Retinal pigment epithelial cell (primary cell): ENCODE results near the gene DNAJC15.

Experiments
- DNase-seq: peaks from one replicate; pipeline ENCODE4 v3.0.0-alpha.2; 2010; ENCODE audit warnings: low read depth
- H3K4me3 ChIP-seq: 2 replicates; pipeline ENCODE4 v1.5.1; 2011; ENCODE audit warnings: mild to moderate bottlenecking, low read length, control low read depth, moderate library complexity
- TF ChIP-seq, protein P1 (sequence below): conservative IDR thresholded peaks from 2 replicates; pipeline ENCODE4 v1.5.1; 2011; ENCODE audit warnings: low read depth, low read length, control low read depth, inconsistent platforms

DNAJC15 gene

DNA sequence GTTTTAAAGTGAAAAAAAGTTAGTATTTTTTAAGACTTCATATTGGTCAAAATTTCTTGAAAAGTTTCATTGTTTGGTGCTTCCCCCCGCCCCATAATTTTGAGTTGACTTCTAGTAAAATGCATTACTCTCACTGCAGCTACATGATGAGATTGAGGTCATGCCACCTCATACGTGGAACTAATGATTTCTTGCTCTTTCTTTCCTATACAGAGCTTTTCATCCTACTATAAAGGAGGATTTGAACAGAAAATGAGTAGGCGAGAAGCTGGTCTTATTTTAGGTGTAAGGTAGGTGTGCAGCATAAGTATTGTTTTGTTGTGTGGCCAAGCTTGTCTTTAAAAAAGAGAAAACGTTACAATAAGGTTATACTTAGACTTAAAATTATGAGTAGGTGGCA, 55.0 kb downstream of the DNAJC15 start:
- TF ChIP-seq, protein P1, sequence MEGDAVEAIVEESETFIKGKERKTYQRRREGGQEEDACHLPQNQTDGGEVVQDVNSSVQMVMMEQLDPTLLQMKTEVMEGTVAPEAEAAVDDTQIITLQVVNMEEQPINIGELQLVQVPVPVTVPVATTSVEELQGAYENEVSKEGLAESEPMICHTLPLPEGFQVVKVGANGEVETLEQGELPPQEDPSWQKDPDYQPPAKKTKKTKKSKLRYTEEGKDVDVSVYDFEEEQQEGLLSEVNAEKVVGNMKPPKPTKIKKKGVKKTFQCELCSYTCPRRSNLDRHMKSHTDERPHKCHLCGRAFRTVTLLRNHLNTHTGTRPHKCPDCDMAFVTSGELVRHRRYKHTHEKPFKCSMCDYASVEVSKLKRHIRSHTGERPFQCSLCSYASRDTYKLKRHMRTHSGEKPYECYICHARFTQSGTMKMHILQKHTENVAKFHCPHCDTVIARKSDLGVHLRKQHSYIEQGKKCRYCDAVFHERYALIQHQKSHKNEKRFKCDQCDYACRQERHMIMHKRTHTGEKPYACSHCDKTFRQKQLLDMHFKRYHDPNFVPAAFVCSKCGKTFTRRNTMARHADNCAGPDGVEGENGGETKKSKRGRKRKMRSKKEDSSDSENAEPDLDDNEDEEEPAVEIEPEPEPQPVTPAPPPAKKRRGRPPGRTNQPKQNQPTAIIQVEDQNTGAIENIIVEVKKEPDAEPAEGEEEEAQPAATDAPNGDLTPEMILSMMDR: no peak
- H3K4me3 ChIP-seq: no peak overlapping the region
- DNase-seq: no peak

DNA sequence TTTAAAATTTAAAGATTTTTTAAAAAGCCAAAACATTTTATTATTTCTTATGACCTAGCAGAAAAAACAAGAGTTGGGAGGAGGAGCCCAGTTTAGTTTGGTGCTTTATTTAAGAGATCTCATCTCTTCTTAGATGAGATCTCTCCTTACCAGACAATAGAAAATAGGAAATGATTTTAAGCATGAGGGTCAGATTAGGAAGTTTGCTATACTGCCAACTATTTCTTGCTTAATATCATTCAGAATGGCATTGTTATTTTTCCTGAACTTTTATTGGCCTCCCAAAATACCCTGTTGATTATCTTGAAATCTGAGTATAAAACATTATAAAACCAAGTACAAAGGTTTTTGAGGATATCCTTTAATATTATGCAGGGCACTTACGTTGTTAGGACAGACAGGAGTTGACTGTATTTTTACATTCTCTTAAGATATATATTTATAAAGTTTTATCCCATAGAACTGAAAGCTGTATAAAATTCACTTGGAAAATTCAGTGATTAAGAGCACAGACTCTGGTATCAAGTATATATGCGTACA, 56.1 kb downstream of the DNAJC15 start:
- TF ChIP-seq, protein P1: no peak
- no peak overlapping the region for H3K4me3 ChIP-seq
- no peak for DNase-seq

- DNase-seq: no peak
- H3K4me3 ChIP-seq: no peak overlapping the region
- TF ChIP-seq, protein P1: no peak
Measured at GRCh38 chr13:43080199-43080598, 56.8 kb downstream of the DNAJC15 start.

DNA sequence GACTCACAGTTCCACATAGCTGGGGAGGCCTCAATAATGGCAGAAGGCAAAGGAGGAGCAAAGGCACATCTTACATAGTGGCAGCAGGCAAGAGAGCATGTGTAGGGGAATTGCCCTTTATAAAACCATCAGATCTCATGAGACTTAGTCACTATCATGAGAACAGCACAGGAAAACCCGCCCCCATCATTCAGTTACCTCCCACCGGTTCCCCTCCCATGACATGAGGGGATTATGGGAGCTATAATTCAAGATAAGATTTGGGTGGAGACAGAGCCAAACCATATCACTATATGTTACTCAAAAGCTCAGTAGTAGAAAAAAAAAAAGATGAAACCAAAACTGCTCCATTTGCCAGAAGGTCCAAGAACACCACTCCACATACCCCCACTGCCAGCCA, 58.5 kb downstream of the DNAJC15 start:
- no peak for DNase-seq
- TF ChIP-seq, protein P1: no peak
- H3K4me3 ChIP-seq: no peak overlapping the region

GRCh38 chr13:43083750-43084149, 60.4 kb downstream of the DNAJC15 start:
- TF ChIP-seq, protein P1: no peak
- DNase-seq: no peak
- no peak overlapping the region for H3K4me3 ChIP-seq

- TF ChIP-seq, protein P1: peak; percentile 48
- no peak for DNase-seq
Measured at GRCh38 chr13:43085545-43085944, 62.2 kb downstream of the DNAJC15 start.

DNA sequence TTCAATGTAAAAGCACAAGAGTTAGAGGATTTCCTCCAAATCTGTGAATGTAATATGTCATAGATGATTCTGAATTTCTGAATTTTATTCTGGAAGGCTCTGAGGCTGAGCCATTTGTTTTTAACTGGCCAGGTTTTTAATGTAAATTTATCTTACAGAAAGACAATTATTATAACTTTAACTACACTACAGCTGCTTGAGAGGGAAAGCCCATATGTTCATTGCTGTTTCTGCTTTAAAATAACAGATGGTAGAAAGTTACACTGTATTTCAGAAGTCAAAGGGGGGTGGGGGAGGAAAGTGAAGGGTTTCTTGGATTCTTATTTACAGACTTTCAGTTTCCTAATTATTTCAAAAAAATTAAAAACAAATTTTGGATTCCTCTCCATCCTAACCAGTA, 62.8 kb downstream of the DNAJC15 start:
- DNase-seq: no peak
- TF ChIP-seq, protein P1: no peak
- no peak overlapping the region for H3K4me3 ChIP-seq

More at GRCh38 chr13:43085545-43085944, 62.2 kb downstream of the DNAJC15 start:
- no peak overlapping the region for H3K4me3 ChIP-seq
